Measurements from ENCODE around the gene MYH3.

Gene MYH3

GRCh38 chr17:10651927-10652326, 5.2 kb downstream of the MYH3 start:
- H3K4me1 ChIP-seq (ENCODE audit: low read length), result no peaks in the 10 kb centered on the region
- H3K27me3 ChIP-seq (ENCODE audit: low read depth, low read length), result no peaks in the 10 kb centered on the region
- no peaks in the 10 kb centered on the region for H4K20me1 ChIP-seq (ENCODE audit: insufficient read depth, low read length)
- H3K36me3 ChIP-seq (replicated peaks; ENCODE audit: low read depth, low read length), result no peaks in the 10 kb centered on the region
- no peak overlapping the region for H3K4me3 ChIP-seq (ENCODE audit: low read length)
- H3K79me2 ChIP-seq (ENCODE audit: low read length), result no peaks in the 10 kb centered on the region
- H2AFZ ChIP-seq (ENCODE audit: low read depth, low read length), result no peak overlapping the region
- no peaks in the 10 kb centered on the region for H3K9me3 ChIP-seq (ENCODE audit: insufficient read depth, low read length)
- no peak overlapping the region for H3K9ac ChIP-seq (ENCODE audit: low read length)
- H3K4me2 ChIP-seq (ENCODE audit: low read length), result no peak overlapping the region
- TF ChIP-seq CTCF (IDR thresholded peaks at IDR 0.05; ENCODE audit: low read depth, low read length) (no peak), EZH2phosphoT487 (IDR thresholded peaks at IDR 0.05; ENCODE audit: low read depth) (no peak)
- H3K27ac ChIP-seq (ENCODE audit: low read length), result no peak overlapping the region

GRCh38 chr17:10649602-10650001, 7.5 kb downstream of the MYH3 start:
- Histone ChIP-seq H3K4me3 (ENCODE audit: low read length) (no peak overlapping the region), H3K27me3 (ENCODE audit: low read depth, low read length) (no peaks in the 10 kb centered on the region), H3K27ac (ENCODE audit: low read length) (no peak overlapping the region), H3K9me3 (ENCODE audit: insufficient read depth, low read length) (no peaks in the 10 kb centered on the region), H3K79me2 (ENCODE audit: low read length) (no peaks in the 10 kb centered on the region), H4K20me1 (ENCODE audit: insufficient read depth, low read length) (no peaks in the 10 kb centered on the region), H3K4me1 (ENCODE audit: low read length) (no peaks in the 10 kb centered on the region), H3K9ac (ENCODE audit: low read length) (no peak overlapping the region), H2AFZ (ENCODE audit: low read depth, low read length) (no peak overlapping the region), H3K36me3 (replicated peaks; ENCODE audit: low read depth, low read length) (no peaks in the 10 kb centered on the region), H3K4me2 (ENCODE audit: low read length) (no peak overlapping the region)
- no peak for TF ChIP-seq CTCF (IDR thresholded peaks at IDR 0.05; ENCODE audit: low read depth, low read length)
- no peak for TF ChIP-seq EZH2phosphoT487 (IDR thresholded peaks at IDR 0.05; ENCODE audit: low read depth)

- no peak overlapping the region for H3K9ac ChIP-seq (ENCODE audit: low read length)
- H3K4me1 ChIP-seq (ENCODE audit: low read length), result no peaks in the 10 kb centered on the region
- no peak overlapping the region for H3K4me2 ChIP-seq (ENCODE audit: low read length)
- no peaks in the 10 kb centered on the region for H3K36me3 ChIP-seq (replicated peaks; ENCODE audit: low read depth, low read length)
- TF ChIP-seq EZH2phosphoT487 (IDR thresholded peaks at IDR 0.05; ENCODE audit: low read depth) (no peak), CTCF (IDR thresholded peaks at IDR 0.05; ENCODE audit: low read depth, low read length) (no peak)
- no peaks in the 10 kb centered on the region for H4K20me1 ChIP-seq (ENCODE audit: insufficient read depth, low read length)
- H2AFZ ChIP-seq (ENCODE audit: low read depth, low read length), result no peak overlapping the region
- no peak overlapping the region for H3K27ac ChIP-seq (ENCODE audit: low read length)
- H3K9me3 ChIP-seq (ENCODE audit: insufficient read depth, low read length), result no peaks in the 10 kb centered on the region
- no peaks in the 10 kb centered on the region for H3K27me3 ChIP-seq (ENCODE audit: low read depth, low read length)
- no peaks in the 10 kb centered on the region for H3K79me2 ChIP-seq (ENCODE audit: low read length)
- H3K4me3 ChIP-seq (ENCODE audit: low read length), result no peak overlapping the region
Measured at GRCh38 chr17:10648956-10649355, 8.2 kb downstream of the MYH3 start.

GRCh38 chr17:10648381-10648780, 8.7 kb downstream of the MYH3 start:
- Histone ChIP-seq H3K4me2 (ENCODE audit: low read length) (no peak overlapping the region), H3K27me3 (ENCODE audit: low read depth, low read length) (no peaks in the 10 kb centered on the region), H3K36me3 (replicated peaks; ENCODE audit: low read depth, low read length) (no peaks in the 10 kb centered on the region), H3K9ac (ENCODE audit: low read length) (no peak overlapping the region), H4K20me1 (ENCODE audit: insufficient read depth, low read length) (no peaks in the 10 kb centered on the region), H3K4me3 (ENCODE audit: low read length) (no peak overlapping the region), H3K9me3 (ENCODE audit: insufficient read depth, low read length) (no peaks in the 10 kb centered on the region), H3K4me1 (ENCODE audit: low read length) (no peaks in the 10 kb centered on the region), H3K27ac (ENCODE audit: low read length) (no peak overlapping the region), H2AFZ (ENCODE audit: low read depth, low read length) (no peak overlapping the region), H3K79me2 (ENCODE audit: low read length) (no peaks in the 10 kb centered on the region)
- TF ChIP-seq CTCF (IDR thresholded peaks at IDR 0.05; ENCODE audit: low read depth, low read length) (no peak), EZH2phosphoT487 (IDR thresholded peaks at IDR 0.05; ENCODE audit: low read depth) (no peak)
